ENCODE data around the gene BAK1.

BAK1 gene
- 26.6 to 159 (median 62.1) reads per million in 18 experiments for total RNA-seq

DNA sequence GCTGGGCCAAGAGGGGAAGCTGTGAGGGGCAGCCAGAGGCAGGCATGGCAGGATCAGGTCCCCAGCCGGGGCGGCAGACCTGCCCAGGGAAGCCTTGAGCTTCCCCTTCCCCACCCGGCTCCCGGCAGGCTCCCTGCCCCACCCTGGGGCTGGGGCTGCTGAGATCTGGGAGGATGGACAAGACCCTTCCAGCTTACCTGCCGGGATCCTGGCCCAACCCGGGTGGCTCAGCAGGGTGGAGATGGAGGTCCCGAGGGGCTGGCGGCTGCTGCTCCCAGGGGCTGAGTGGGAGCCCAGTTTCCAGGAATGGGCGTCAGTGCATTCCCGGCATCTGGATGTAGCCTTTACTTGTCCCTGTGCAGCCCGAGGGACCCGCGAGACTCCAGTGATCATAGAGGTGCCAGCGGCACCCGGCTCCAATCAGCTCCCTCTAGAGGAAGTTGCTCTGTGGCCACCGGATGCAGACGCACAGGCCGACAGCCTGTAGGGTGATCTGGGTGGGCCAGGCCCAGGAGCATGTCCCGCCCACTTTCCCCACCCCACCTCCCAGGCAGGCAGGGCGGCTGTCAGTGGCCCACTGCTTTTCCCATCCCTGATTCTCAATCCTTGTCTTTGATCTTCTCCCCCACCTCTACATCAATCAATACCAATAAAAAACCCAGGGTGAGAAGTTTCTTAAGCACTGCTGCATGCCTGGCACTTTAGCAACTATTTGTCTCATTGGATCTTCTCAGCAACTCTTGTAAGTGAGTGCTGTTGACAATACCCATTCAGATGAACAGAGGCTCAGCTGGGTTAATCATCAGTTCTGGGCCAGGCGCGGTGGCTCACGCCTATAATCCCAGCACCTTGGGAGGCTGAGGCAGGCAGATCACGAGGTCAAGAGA, at the start of gene BAK1:
Gene BAK1 (minus strand): TSS at position 449 of the 887 bp plus-strand sequence. CDS start 2,672 bp downstream, outside the sequence.
- DNase-seq = peak; percentile 81 to 91

- no peak for DNase-seq
Measured at GRCh38 chr6:33628401-33628964, 48.4 kb upstream of the BAK1 start.

DNA sequence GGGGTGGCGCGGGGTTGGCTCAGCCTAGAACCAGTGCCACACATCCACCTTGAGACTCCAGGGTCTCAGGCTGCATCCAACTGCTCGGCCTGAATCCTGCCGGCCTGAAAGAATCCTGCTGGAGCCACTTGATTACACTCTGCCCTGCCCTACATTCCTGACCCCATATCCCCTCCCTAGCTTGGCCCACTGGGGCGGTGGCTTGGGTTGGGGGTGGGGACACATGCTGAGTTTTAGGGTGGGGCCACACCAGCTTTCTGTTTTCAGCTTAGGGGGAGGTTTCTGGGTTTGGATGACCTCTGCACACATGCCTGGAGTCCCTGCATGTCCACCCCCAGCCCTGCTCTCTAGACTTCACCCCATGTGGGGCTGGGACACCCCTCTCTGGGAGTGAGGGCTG, 47.8 kb upstream of the BAK1 start:
- DNase-seq = no peak

GRCh38 chr6:33624856-33625255, 44.8 kb upstream of the BAK1 start:
- no peak for DNase-seq

DNA sequence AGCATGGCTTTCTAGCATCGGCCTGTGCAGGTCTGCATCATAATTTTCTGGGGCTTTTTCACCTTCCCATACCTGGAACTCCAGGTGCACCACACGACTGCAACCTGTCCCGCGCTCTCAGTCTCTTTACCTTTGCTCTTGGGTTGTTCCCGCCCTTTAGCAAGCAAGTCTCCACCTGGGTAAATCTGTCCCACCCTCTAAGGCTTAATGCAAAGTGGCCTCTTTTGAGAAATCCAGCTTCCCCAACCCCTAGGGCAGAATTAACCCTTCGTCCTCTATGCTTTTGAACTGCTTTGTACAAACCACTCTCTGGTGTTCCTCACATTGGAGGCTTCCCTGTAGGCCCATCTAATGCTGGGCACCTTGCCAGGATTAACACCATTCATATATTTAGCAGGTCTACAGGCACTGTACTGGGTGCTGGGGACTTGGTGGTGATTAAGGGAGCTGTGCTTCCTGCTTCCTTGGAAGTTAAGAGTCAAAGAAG, 43.9 kb upstream of the BAK1 start:
- no peak for DNase-seq

GRCh38 chr6:33622456-33623431, 42.7 kb upstream of the BAK1 start:
- DNase-seq = no peak

GRCh38 chr6:33621711-33622388, 41.8 kb upstream of the BAK1 start:
- no peak for DNase-seq

DNA sequence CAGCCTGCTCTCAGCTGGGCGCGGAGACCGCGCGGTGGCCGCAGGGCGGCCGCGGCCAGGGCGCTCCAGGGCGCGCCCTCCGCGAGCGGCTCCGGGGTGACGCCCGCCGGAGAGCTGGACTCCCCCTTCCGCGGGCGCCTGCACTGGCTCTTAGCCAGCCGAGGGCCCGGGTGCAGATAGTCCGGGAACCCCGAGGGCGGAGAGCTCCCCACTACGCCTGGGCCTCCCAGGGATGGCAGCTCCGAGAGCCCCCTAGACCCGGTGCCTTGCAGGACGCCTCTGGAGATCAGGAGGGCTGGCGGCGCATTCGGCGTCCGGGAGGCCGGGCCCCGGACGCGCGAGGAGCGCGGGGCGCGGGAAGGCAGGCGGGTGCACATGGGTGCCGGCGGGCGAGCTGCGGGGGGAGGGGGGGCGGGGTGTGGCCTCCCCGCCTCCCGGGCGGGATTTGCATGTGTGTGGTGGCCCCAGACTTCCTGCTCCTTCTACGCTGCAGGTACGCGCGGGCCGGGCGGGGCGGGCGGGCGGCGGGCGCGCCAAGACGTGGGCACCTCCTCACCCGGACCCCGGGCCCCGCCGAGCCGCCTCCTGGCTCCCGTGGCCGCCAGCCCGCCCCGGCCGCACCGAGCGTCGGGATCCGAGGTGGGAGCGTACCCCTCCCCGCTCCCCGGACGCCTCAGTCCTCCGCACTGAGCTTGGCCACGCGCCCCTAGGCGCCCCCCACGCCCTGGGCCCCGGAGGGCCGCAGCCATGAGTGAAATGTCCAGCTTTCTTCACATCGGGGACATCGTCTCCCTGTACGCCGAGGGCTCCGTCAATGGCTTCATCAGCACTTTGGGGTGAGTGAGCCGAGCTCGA, 41.0 kb upstream of the BAK1 start, which contains the start of gene ITPR3:
Gene ITPR3 (plus strand): TSS at position 467 of the 855 bp plus-strand sequence. CDS start 281 bp downstream, at position 748.
- DNase-seq = peak; percentile 5 to 36

- peak in 1 of 2 donors; percentile 16 for DNase-seq
Measured at GRCh38 chr6:33620158-33620855, 40.2 kb upstream of the BAK1 start.

DNA sequence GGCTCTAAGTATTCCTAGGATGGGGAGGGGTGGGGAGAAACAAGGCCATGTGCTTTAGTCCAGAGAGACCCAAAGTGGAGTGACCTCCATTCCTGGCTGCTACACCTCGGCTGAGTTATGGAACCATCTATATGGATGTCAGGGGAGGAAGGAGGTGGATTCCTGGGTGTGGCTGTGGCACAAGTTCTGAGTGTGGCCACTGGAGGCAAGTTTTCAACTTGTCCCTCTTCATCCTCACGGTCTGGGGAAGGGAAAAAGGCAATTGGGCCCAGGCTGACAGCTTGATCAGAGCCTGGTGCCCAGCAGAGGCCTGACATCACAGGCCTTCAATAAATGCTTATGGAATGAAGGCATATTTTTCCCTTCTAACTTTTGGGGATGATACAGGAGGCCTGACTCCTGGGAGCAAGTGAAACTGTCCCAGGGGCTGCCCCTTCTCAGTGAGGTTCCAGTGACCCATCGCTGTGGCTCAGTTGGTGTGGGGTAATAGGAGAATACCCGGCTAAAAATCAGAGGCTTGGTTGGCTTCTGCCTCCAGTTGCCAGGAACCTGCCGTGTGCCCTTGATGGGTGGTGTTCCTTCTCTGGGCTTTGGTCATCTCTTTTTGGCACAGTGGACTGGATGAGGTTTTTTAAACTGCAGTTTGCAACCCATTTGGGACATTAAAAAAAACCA, 39.2 kb upstream of the BAK1 start:
- DNase-seq = no peak

DNA sequence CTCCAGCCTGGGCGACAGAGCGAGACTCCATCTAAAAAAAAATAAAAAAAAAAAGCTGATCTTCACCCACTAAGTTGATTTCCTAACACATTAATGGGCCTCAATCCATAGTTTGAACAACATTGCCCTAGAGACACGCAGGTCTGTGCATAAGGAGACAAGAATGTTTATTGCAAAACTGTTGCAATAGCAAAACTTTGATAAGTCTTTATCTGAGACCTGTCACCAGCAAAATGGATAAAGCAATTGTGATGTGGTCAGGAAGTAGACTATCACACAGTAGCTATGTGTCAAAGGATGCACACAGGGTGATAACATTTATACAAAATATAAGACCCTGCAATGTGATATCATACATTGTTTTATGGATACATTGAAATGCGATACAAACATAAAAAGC, 36.8 kb upstream of the BAK1 start:
- no peak for DNase-seq

GRCh38 chr6:33616113-33616512, 36.0 kb upstream of the BAK1 start:
- DNase-seq = no peak

GRCh38 chr6:33613795-33614168, 33.7 kb upstream of the BAK1 start:
- no peak for DNase-seq

DNA sequence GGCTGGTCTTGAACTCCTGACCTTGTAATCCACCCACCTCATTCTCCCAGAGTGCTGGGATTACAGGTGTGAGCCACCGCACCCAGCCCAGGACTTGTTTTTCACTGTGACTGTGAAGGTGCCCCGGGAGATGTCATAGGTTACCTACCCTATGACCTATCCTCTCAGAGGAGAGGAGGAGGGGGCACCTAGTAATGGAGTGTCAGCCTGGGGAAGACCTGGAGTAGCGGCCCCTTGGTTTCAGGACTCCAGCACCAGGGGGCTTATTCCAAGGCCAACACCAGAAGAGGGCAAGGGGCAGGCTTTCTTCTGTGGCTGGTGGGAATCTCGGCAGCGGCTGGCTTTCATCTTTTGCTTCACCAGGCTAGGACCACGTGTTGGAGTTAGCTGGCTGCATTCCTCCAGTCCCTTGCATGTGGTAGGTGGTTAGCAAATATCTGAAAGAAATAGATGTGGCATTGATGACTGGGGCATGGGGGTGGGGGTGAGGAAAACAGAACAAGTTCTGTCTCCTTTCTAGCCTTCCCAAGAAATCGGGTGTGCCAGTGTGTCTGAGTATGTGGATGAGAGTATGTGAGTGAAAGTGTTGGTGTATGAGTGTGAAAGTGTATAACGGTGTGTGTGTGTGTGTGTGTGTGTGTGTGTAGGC, 33.2 kb upstream of the BAK1 start:
- DNase-seq = no peak

- no peak for DNase-seq
Measured at GRCh38 chr6:33610779-33611732, 31.0 kb upstream of the BAK1 start.

DNA sequence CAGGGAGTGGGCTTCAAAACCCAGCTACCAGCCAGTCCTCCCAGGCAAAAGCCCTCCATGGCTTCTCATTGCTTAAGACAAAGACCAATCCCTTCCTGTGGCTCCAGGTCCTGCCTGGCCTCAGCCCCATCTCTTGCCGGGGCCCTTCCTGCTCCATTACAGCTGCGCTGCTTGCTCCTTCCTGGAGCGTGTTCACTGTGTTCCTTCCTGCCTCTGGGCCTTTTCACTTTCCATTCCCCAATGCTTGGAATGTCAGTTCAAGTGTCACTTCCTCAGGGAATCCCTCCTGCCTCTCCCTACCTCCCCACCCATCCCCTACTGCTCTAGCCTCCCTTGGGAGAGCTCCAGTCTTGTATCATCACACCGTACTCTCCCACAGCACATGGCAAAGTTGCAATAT, 30.0 kb upstream of the BAK1 start:
- no peak for DNase-seq

GRCh38 chr6:33609528-33609927, 29.5 kb upstream of the BAK1 start:
- DNase-seq = no peak

GRCh38 chr6:33609019-33609418, 28.9 kb upstream of the BAK1 start:
- DNase-seq = no peak

Measured in inflammatory macrophage (primary cell).